Measurements from ENCODE around the gene NIM1K.
"Not testable (repeated sequence)": the region's sequence is repeated elsewhere in the genome, so short reads cannot be mapped to it uniquely, and the experiment has no call there.

Gene NIM1K

GRCh38 chr5:43191740-43192557 is at the start of gene NIM1K:
TSS of gene NIM1K (plus strand) at chr5:43192225. CDS start at chr5:43245776, 53,551 bp downstream.
- DNase-seq, result peak; percentile 6

- DNase-seq, result no peak
These were observed 47.0 kb upstream of the NIM1K start for GRCh38 chr5:43145071-43145470.

GRCh38 chr5:43146958-43147357 is 45.1 kb upstream of the NIM1K start:
- no peak for DNase-seq

- DNase-seq, result no peak
These were observed 43.6 kb upstream of the NIM1K start for GRCh38 chr5:43148417-43148816.

GRCh38 chr5:43149231-43149630 is 42.8 kb upstream of the NIM1K start:
- DNase-seq, result no peak

- DNase-seq, result no peak
These were observed 42.0 kb upstream of the NIM1K start for GRCh38 chr5:43150075-43150474.

GRCh38 chr5:43150748-43151147 is 41.3 kb upstream of the NIM1K start:
- no peak for DNase-seq

- DNase-seq, result no peak
These were observed 39.1 kb upstream of the NIM1K start for GRCh38 chr5:43152946-43153345.

GRCh38 chr5:43154469-43154868 is 37.6 kb upstream of the NIM1K start:
- no peak for DNase-seq

- DNase-seq, result no peak
These were observed 36.5 kb upstream of the NIM1K start for GRCh38 chr5:43155394-43156096.

- DNase-seq, result no peak
These were observed 35.6 kb upstream of the NIM1K start for GRCh38 chr5:43156388-43156787.

- DNase-seq, result no peak
These were observed 35.0 kb upstream of the NIM1K start for GRCh38 chr5:43157068-43157467.

GRCh38 chr5:43161244-43161643 is 30.8 kb upstream of the NIM1K start:
- no peak for DNase-seq

GRCh38 chr5:43164801-43165200 is 27.2 kb upstream of the NIM1K start:
- not testable (repeated sequence) for DNase-seq

- DNase-seq, result no peak
These were observed 26.7 kb upstream of the NIM1K start for GRCh38 chr5:43165323-43165722.

- DNase-seq, result no peak
These were observed 23.9 kb upstream of the NIM1K start for GRCh38 chr5:43168175-43168574.

- no peak for DNase-seq
These were observed 20.6 kb upstream of the NIM1K start for GRCh38 chr5:43171451-43171850.

GRCh38 chr5:43171926-43172325 is 20.1 kb upstream of the NIM1K start:
- DNase-seq, result no peak

- DNase-seq, result no peak
These were observed 19.2 kb upstream of the NIM1K start for GRCh38 chr5:43172779-43173178.

GRCh38 chr5:43174586-43174985 is 17.4 kb upstream of the NIM1K start:
- DNase-seq, result no peak

GRCh38 chr5:43179836-43180235 is 12.2 kb upstream of the NIM1K start:
- DNase-seq, result no peak

GRCh38 chr5:43182421-43182820 is 9.6 kb upstream of the NIM1K start:
- DNase-seq, result no peak

- not testable (repeated sequence) for DNase-seq
These were observed 8.9 kb upstream of the NIM1K start for GRCh38 chr5:43183101-43183500.
